NCI-H345 treated with DMSO at 0.1 percent for 48 hours (cell line): ENCODE data around the gene TACR1.
"Not testable (repeated sequence)": the region's sequence is repeated elsewhere in the genome, so short reads cannot be mapped to it uniquely, and the experiment has no call there.

Source experiments
- DNase-seq: peaks from one replicate; lab custom pipeline; 2025; ENCODE audit not compliant: unreplicated experiment; lab: John Stamatoyannopoulos, UW

The TACR1 gene

DNA sequence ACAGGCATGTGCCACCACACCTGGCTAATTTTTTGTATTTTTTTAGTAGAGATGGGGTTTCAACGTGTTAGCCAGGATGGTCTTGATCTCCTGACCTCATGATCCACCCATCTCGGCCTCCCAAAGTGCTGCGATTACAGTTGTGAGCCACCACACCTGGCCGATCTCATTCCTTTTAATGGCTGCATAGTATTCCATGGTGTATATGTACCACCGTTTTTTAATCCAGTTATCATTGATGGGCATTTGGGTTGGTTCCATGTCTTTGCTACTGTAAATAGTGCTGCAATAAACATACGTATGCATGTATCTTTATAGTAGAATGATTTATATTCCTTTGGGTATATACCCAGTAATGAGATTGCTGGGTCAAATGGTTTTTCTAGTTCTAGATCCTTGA, 51.4 kb downstream of the TACR1 start:
- not testable (repeated sequence) for DNase-seq

- DNase-seq: no peak
These were observed 52.6 kb downstream of the TACR1 start for GRCh38 chr2:75146606-75147332.

GRCh38 chr2:75146221-75146605, 53.1 kb downstream of the TACR1 start:
- DNase-seq: not testable (repeated sequence)

DNA sequence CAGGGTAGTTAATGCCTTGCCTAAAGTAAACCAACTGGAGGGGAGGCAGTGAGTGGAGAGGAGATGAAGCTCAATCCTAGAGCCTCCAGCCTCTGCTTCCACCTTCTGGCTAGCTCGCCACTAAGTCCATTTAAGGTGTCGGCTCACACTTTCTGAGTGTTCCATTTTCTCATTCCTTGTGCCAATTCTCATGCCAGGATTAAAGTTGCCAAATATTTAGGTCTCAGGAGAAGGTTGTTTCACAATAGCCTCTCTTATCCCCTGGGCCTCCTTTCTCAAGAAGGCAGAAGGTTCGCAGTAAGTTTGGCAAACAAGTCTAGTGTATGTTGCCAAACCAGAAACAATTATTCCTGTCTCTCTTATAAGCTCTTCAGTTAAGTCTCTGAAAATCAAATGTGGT, 57.2 kb downstream of the TACR1 start:
- DNase-seq: no peak

GRCh38 chr2:75140288-75140687, 59.0 kb downstream of the TACR1 start:
- peak; percentile 6 for DNase-seq

- no peak for DNase-seq
These were observed 60.1 kb downstream of the TACR1 start for GRCh38 chr2:75139171-75139570.

GRCh38 chr2:75138528-75138927, 60.8 kb downstream of the TACR1 start:
- no peak for DNase-seq

DNA sequence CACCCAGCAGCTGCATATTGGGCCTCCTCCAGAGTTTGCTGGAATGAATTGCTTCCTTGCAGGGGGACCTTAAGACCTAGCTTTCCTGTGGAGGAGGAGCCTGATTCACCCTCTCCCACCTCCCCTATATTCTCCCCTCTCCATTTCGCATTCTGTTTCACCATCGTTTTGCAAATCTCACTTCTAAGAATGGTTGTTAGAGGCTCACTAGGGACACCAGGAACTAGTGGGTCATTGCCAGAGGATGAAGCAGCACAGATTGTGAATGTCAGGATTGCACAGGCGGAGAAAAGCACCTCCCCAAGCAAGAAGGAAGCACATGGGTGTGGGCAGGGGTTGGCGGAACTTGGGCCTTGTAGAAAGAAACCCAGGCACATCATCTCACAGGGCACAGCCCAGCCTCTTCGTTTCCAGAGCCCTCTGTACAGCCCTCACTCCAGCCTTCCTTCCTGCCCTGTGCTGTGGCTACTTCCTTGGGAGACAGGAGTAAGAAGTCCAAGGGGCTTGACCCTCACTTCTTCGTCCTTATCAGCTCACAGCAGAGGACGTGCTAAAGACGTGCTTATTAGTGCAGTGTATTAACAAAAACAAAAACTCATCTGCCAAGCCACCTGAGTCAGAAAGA, 63.4 kb downstream of the TACR1 start:
- DNase-seq: no peak

DNA sequence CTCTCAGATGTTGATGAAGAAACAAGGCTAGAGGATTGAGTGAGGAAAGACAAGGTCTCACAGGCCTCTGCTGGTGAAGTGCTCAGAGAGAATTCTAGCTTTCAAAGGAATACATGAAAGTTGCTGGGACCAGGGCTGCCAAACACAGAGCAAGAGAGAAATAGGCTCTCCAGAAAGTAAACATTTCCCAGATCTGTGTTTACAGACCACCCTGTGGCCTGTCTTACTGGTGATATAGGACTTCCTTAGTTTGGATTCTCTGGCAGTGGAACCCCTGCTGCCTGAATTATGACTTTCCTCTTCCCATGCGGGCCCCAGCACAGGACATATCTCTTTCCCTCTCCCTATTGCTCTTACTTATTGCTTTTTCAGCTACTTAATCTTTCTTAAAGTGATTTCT, 64.5 kb downstream of the TACR1 start:
- DNase-seq: no peak

GRCh38 chr2:75133621-75134570, 65.4 kb downstream of the TACR1 start:
- no peak for DNase-seq

DNA sequence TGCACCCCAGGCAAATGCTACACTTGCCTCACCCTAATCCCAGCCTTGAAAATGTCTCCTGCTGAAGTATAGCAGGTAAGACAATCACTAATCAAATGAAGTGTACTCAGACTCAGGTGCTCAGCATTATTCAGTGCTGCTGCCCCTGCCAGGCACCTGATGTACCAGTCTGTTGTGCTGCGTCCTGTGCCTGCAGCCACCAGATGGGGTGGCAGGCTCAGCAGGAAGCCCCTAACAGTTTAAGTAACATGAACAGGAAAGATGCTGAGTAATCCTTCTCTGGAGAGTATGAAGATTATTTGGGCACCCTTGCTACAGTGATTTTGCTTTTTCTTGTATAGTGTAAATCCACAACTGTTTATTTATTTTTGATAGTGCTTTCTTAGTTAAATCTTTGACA, 69.1 kb downstream of the TACR1 start:
- DNase-seq: peak; percentile 5

- no peak for DNase-seq
These were observed 75.4 kb downstream of the TACR1 start for GRCh38 chr2:75123876-75124275.

- DNase-seq: no peak
These were observed 86.0 kb downstream of the TACR1 start for GRCh38 chr2:75113231-75113869.

DNA sequence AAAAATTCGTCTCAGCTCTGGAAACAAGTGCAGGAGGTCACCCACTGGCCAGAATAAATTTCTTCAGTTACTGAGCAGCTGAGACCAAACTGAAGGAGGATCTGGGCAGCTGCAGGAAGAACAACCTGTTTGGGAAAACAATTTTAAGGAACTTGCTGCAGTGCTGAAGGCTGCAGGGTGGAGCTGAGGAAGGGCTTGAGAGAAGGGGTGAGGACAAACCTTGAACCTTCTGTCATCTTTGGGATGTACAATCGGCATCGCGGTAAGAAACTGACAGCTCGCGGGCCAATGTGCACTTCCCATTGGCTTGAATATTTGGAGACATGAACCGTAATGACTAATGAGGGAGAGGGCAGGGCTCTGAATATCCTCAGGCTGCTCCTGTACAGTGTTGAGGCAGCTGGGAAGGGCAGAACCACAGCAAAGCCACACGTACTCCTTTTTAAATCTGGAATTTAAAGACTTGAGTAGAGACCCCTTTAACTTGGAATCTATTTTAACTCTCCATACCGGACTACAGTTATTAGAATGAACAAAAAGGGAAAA, 90.3 kb downstream of the TACR1 start:
- no peak for DNase-seq

- DNase-seq: no peak
These were observed 97.3 kb downstream of the TACR1 start for GRCh38 chr2:75102011-75102410.

DNA sequence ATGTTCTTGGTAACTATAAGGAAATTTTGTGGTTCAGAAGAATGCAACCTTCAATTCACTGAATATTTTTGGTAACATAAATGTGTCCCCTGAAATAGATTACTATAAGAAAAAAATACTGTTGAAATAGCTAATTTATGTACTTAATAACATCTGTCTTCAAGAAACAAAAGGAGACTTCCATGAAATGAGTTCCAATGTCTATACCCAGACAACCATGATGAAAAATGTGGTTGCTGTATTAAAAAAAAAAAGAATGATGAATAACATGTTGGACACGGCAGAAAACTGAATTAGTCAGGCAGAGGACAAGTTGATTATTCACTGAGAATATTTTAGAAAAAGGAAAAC, 98.5 kb downstream of the TACR1 start:
- no peak for DNase-seq

- peak; percentile 56 for DNase-seq
These were observed 99.1 kb downstream of the TACR1 start for GRCh38 chr2:75100011-75100800.

DNA sequence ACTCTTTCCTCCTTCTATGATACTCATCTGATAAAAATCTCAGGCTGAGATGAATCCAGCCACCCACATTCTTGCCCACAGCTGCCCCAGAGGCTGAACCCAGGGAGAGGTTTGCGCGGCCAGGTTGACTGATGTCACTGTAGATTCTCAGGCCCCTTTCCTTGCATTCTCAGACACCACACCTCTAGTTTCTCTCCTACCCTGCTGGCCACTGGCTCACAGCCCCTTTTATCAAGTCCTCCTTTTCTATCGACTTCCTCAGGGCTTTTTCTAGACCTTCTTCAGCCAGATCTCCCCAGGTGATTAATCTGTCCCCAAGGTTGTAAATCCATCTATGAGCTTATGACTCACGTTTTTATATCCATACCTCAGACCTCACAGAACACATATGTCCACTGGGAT, 99.8 kb downstream of the TACR1 start:
- DNase-seq: no peak

DNA sequence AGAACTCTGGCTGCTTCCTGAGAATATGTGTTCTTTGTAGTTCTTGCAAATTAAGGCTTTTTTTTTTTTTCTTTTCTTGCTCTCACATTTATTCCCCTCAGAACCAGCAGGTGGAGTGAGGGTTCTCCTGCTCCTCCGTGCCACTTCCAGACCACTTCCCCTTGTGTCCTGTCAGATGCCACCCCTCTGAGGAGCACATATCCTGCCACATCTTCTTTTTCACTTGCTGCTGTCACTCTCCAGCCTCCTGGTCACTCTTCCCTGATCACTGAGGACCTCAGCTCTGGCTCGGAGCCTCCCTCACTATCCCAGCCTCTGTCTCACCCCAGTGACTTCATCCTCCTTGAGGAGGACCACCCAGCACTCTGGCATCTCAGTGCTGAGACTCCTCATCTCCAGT, 100.5 kb downstream of the TACR1 start:
- no peak for DNase-seq

GRCh38 chr2:75097831-75098230, 101.5 kb downstream of the TACR1 start:
- no peak for DNase-seq
